SU-DHL-6 (cell line): ENCODE measurements around the gene PCLO.

ENCODE experiments used
- EZH2phosphoT487 ChIP-seq: fragments of 200-600 bp; sonication (generic), shearing (Covaris generic); conservative IDR thresholded peaks from 2 replicates; pipeline ENCODE4 v1.6.1; 2018; ENCODE audit warnings: mild to moderate bottlenecking, antibody characterized with exemption, low read length, moderate library complexity, mixed read lengths
- TF ChIP-seq, protein P1 (sequence below): fragments of 200-600 bp; sonication (generic); IDR thresholded peaks from one replicate; pipeline ENCODE4 v1.5.1; 2017; ENCODE audit warnings: antibody characterized with exemption, mild to moderate bottlenecking, low read length, moderate library complexity; ENCODE audit not compliant: insufficient read depth, poor library complexity, severe bottlenecking

GRCh38 chr7:82998436-82998835, 164.2 kb downstream of the PCLO start:
- TF ChIP-seq, protein P1, sequence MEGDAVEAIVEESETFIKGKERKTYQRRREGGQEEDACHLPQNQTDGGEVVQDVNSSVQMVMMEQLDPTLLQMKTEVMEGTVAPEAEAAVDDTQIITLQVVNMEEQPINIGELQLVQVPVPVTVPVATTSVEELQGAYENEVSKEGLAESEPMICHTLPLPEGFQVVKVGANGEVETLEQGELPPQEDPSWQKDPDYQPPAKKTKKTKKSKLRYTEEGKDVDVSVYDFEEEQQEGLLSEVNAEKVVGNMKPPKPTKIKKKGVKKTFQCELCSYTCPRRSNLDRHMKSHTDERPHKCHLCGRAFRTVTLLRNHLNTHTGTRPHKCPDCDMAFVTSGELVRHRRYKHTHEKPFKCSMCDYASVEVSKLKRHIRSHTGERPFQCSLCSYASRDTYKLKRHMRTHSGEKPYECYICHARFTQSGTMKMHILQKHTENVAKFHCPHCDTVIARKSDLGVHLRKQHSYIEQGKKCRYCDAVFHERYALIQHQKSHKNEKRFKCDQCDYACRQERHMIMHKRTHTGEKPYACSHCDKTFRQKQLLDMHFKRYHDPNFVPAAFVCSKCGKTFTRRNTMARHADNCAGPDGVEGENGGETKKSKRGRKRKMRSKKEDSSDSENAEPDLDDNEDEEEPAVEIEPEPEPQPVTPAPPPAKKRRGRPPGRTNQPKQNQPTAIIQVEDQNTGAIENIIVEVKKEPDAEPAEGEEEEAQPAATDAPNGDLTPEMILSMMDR = no peak
- no peak for TF ChIP-seq EZH2phosphoT487
